Gastrocnemius medialis (tissue), 4 donors: Measurements from ENCODE around the gene CEP70. TPM values are rescaled to one million over a fixed set of nuclear protein-coding genes. Genes with fewer than 3 reads are reported as not detected.
"Not testable (repeated sequence)": the region's sequence is repeated elsewhere in the genome, so short reads cannot be mapped to it uniquely, and the experiment has no call there.

ENCODE experiments used
- ATAC-seq, 2 donors: fragments of 150-250 bp; one replicate each; pipeline ENCODE4 v1.9.1; 2016
- DNase-seq, 2 donors: peaks; one replicate each; pipeline ENCODE4 v3.0.0-alpha.2; 2019
- H3K27ac ChIP-seq, 4 donors: fragments of 200-600 bp; sonication (generic); 1 replicate in 1 of 4; 2 replicates in 3 of 4; pipeline ENCODE4 v1.5.1; 2016 to 2018; ENCODE audit warnings: mild to moderate bottlenecking in 2 of 4, moderate library complexity in 1 of 4
- H3K27me3 ChIP-seq, 3 donors: fragments of 200-600 bp; sonication (generic) in 2 of 3; 1 replicate in 1 of 3; 2 replicates in 2 of 3; pipeline versions ENCODE4 v1.5.1 to v1.6.0; 2016 to 2019; ENCODE audit warnings: mild to moderate bottlenecking in 1 of 3, moderate library complexity in 1 of 3
- H3K36me3 ChIP-seq, 2 donors: fragments of 200-600 bp; sonication (generic) in 1 of 2; one replicate each; pipeline ENCODE4 v1.5.1; 2017 to 2018
- H3K4me1 ChIP-seq, 2 donors: fragments of 200-600 bp; sonication (generic) in 1 of 2; one replicate each; pipeline ENCODE4 v1.5.1; 2016 to 2017; ENCODE audit warnings: mild to moderate bottlenecking in 2 of 2
- H3K4me3 ChIP-seq, 4 donors: fragments of 200-600 bp; sonication (generic) in 3 of 4; 1 replicate in 1 of 4; 2 replicates in 3 of 4; pipeline ENCODE4 v1.5.1; 2016 to 2019; ENCODE audit warnings: mild to moderate bottlenecking in 2 of 4
- H3K9me3 ChIP-seq, 3 donors: fragments of 200-600 bp; sonication (generic) in 2 of 3; 1 replicate in 1 of 3; 2 replicates in 2 of 3; pipeline ENCODE4 v1.5.1; 2016 to 2019
- CTCF ChIP-seq, 5 experiments: fragments of 450-650 bp in 3 of 5; fragments of 200-600 bp in 2 of 5; sonication (generic) in 2 of 5; IDR thresholded peaks in 4 of 5; conservative IDR thresholded peaks in 1 of 5; 1 replicate in 4 of 5; 2 replicates in 1 of 5; pipeline ENCODE4 v1.5.1; 2016 to 2019; ENCODE audit warnings: antibody characterized with exemption in 5 of 5, mild to moderate bottlenecking in 3 of 5, moderate library complexity in 3 of 5
- POLR2A ChIP-seq, 2 donors: fragments of 450-650 bp; IDR thresholded peaks; one replicate each; pipeline ENCODE4 v1.6.1; 2017; ENCODE audit warnings: antibody characterized with exemption in 2 of 2, mild to moderate bottlenecking in 2 of 2, moderate library complexity in 2 of 2
- in situ Hi-C, 4 donors: fragments of 200-750 bp; cut with MboI; loops; one replicate each; pipeline versions ENCODE4 v1.15.0 to v1.8.0; 2017; ENCODE audit warnings: low sequenced_read_pairs in 4 of 4
- intact Hi-C: fragments of 100-400 bp; cut with DNase I; formaldehyde crosslinking; loops from one replicate; pipeline ENCODE4 v1.15.1; 2023; ENCODE audit warnings: low total_unique reads
- total RNA-seq, 4 donors: library from RNA; depleted of rRNA; stranded (reverse); fragments of >200 nt; gene quantifications; one replicate each; pipeline versions ENCODE4 v1.1.0 to v1.2.3, GENCODE V29; 2016

Gene CEP70
- total RNA-seq, 4 donors from 2014 or later = 9.8 to 17.4 (median 12.3) TPM

GRCh38 chr3:138456961-138457862 is 136.8 kb downstream of the CEP70 start:
- in situ Hi-C loops (no loop called here), intact Hi-C loops (no loop called here)
- Histone ChIP-seq H3K9me3 (no peaks in the 10 kb centered on the region), H3K36me3 (no peaks in the 10 kb centered on the region), H3K27ac (no peak overlapping the region), H3K4me1 (peaks cover 8 to 12% of the 10 kb centered on the region in 2 donors), H3K4me3 (no peak overlapping the region), H3K27me3 (no peaks in the 10 kb centered on the region)
- TF ChIP-seq POLR2A (IDR thresholded peaks at IDR 0.05) (no peak), CTCF (IDR thresholded peaks at IDR 0.05 in 4 of 5, conservative IDR thresholded peaks at IDR 0.05 in 1 of 5) (no peak)
- ATAC-seq (peak in 1 of 2 donors; percentile 29), DNase-seq (no peak)

GRCh38 chr3:138455801-138456716 is 138.0 kb downstream of the CEP70 start:
- no peaks in the 10 kb centered on the region for H3K27me3 ChIP-seq
- no peak for TF ChIP-seq CTCF (IDR thresholded peaks at IDR 0.05 in 4 of 5, conservative IDR thresholded peaks at IDR 0.05 in 1 of 5)
- ATAC-seq (no peak), DNase-seq (no peak)
- no peak overlapping the region for H3K4me3 ChIP-seq
- no peak overlapping the region for H3K27ac ChIP-seq
- no peaks in the 10 kb centered on the region for H3K36me3 ChIP-seq
- H3K9me3 ChIP-seq = no peaks in the 10 kb centered on the region
- in situ Hi-C loops = no loop called here
- intact Hi-C loops = no loop called here
- H3K4me1 ChIP-seq = peaks cover 8 to 12% of the 10 kb centered on the region in 2 donors

- H3K4me1 ChIP-seq = peaks cover 8 to 12% of the 10 kb centered on the region in 2 donors
- H3K4me3 ChIP-seq, H3K9me3 ChIP-seq, H3K36me3 ChIP-seq, H3K27ac ChIP-seq, in situ Hi-C loops, DNase-seq, H3K27me3 ChIP-seq, ATAC-seq, intact Hi-C loops: not testable (repeated sequence)
These were observed 140.1 kb downstream of the CEP70 start for GRCh38 chr3:138453940-138454339.

- peaks cover 6 to 9% of the 10 kb centered on the region in 2 donors for H3K4me1 ChIP-seq
- in situ Hi-C loops = no loop called here
- no peaks in the 10 kb centered on the region for H3K27me3 ChIP-seq
- H3K4me3 ChIP-seq = no peak overlapping the region
- TF ChIP-seq CTCF (IDR thresholded peaks at IDR 0.05 in 4 of 5, conservative IDR thresholded peaks at IDR 0.05 in 1 of 5) = no peak
- no peak for TF ChIP-seq POLR2A (IDR thresholded peaks at IDR 0.05)
- no peaks in the 10 kb centered on the region for H3K36me3 ChIP-seq
- no peak overlapping the region for H3K27ac ChIP-seq
- DNase-seq (no peak), ATAC-seq (no peak)
- no peaks in the 10 kb centered on the region for H3K9me3 ChIP-seq
- intact Hi-C loops = no loop called here
These were observed 141.6 kb downstream of the CEP70 start for GRCh38 chr3:138452436-138452835.
